C4-2B (cell line): ENCODE data around the gene KLHL36.

Experiments used
- H3K27ac ChIP-seq: fragments of 450-650 bp; 2 replicates; pipeline ENCODE4 v1.5.1; 2017
- ZFX ChIP-seq: fragments of 450-650 bp; IDR thresholded peaks from 2 replicates; pipeline ENCODE4 v1.6.1; 2017
- TF ChIP-seq, protein P1 (sequence below): fragments of 450-650 bp; conservative IDR thresholded peaks from 2 replicates; pipeline ENCODE4 v1.5.1; 2017; ENCODE audit warnings: mild to moderate bottlenecking

Gene KLHL36

DNA sequence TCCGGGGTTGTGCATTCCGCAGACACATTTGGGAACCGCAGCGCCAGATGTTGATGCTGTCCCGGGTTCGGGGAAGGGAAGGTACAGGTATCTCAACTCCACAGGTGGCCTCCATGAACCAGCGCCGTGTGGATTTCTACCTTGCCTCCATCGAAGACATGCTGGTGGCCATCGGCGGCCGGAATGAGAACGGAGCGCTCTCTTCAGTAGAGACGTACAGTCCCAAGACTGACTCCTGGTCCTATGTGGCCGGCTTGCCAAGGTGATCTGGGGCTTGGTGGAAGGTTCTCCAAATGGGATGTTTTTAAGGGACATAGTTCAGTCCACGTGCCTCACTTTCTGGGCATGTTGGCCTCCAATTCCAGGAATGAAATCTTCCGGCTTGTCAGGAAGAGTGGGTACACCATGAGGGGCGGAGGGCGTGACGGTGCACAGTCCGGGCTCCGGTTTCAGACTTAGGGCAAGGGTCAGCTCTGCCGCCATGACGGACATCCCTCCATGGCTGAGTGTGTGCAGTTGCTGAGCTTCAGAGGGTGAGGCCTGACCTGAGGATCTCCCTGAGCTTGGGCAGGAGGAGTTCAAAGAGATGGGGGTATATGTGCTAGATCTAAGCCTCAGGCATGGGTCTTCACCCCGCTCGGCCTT is 11.5 kb downstream of the KLHL36 start:
- TF ChIP-seq, protein P1, sequence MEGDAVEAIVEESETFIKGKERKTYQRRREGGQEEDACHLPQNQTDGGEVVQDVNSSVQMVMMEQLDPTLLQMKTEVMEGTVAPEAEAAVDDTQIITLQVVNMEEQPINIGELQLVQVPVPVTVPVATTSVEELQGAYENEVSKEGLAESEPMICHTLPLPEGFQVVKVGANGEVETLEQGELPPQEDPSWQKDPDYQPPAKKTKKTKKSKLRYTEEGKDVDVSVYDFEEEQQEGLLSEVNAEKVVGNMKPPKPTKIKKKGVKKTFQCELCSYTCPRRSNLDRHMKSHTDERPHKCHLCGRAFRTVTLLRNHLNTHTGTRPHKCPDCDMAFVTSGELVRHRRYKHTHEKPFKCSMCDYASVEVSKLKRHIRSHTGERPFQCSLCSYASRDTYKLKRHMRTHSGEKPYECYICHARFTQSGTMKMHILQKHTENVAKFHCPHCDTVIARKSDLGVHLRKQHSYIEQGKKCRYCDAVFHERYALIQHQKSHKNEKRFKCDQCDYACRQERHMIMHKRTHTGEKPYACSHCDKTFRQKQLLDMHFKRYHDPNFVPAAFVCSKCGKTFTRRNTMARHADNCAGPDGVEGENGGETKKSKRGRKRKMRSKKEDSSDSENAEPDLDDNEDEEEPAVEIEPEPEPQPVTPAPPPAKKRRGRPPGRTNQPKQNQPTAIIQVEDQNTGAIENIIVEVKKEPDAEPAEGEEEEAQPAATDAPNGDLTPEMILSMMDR, result no peak
- no peak for TF ChIP-seq ZFX
- no peak overlapping the region for H3K27ac ChIP-seq

DNA sequence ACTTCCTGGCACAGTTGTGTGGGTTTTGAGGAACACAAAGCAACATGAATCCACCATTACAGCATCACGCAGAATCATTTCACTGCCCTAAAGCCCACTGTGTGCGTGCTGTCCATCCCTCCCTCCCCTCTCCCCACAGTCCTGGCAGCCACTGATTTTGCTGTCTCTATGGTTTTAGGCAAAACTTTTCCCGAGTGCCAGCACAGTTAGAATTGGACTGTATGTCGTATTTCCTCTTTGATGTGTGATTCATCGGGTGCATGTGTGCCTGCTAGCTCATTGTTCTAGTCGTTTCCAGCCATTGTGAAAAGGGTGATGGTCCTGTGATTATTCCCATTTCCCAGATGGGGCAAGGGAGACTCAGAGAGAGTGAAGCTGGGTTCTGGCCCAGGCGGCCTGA is 12.7 kb downstream of the KLHL36 start:
- H3K27ac ChIP-seq, result no peak overlapping the region
- no peak for TF ChIP-seq ZFX
- TF ChIP-seq, protein P1, result no peak

DNA sequence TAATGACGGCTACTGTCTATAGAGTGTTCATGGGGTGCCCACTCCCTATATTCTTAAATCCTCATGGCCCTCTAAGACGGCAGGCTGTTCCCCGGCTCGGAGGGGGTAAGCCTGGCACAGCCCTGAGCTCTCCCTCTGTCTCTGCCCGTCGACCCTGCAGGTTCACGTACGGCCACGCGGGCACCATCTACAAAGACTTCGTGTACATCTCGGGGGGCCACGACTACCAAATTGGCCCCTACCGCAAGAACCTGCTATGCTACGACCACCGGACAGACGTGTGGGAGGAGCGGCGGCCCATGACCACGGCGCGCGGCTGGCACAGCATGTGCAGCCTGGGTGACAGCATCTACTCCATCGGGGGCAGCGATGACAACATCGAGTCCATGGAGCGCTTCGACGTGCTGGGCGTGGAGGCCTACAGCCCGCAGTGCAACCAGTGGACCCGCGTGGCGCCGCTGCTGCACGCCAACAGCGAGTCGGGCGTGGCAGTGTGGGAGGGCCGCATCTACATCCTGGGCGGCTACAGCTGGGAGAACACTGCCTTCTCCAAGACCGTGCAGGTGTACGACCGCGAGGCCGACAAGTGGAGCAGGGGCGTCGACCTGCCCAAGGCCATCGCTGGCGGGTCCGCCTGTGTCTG is 13.2 kb downstream of the KLHL36 start:
- TF ChIP-seq, protein P1, result no peak
- no peak for TF ChIP-seq ZFX
- H3K27ac ChIP-seq, result no peak overlapping the region

DNA sequence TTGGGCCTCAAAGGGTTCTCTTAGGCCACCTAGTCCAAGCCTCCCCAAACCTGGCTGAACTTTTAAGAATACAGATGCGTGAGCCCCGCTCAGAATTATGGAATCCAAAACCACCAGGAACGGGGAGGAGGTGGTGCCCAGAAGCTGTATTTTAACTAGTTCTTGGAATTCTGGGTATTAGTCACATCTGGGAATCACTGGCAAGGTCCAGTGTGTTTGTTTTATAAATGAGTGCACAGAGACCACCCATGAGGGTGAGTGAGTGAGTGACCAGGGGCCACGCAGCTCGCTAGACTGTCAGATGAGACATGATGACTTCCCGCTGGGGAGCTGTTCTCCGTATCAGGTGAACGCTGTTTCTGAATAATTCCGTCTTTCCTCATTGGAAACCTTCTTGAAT is 14.2 kb downstream of the KLHL36 start:
- H3K27ac ChIP-seq, result no peak overlapping the region
- TF ChIP-seq, protein P1, result no peak
- no peak for TF ChIP-seq ZFX

DNA sequence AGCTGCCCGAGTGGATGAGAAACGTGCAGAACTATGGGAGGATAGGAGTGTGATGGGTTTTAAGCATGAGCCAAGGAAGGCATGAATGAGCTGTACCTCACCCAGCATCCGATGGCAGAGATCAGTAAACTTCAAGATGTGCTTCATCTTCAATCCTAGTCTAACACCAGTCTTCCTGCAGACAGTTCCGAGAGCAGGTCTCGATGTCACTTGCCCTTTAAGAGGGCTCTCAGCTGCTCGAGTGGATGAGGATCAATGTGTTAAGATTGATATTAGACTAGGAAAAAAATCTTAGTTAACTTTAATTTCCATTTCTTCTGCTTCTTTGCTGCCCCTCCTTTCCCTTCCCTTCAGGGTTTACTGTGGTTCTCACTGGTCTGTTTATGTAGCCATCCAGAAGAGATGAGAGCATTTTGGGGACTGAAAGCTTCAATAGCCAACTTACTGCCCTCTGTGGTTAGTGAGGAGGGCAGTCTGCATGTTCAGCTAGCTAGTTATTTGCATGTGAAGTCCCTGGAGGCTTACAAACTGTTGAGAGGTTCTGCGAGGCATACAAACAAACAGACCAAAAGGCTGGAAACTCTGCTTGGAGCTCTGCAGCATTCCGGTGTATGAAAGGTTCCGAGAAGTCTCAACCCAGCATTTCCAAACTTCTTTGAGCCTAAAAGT is 15.3 kb downstream of the KLHL36 start:
- no peak for TF ChIP-seq ZFX
- TF ChIP-seq, protein P1, result no peak
- no peak overlapping the region for H3K27ac ChIP-seq

DNA sequence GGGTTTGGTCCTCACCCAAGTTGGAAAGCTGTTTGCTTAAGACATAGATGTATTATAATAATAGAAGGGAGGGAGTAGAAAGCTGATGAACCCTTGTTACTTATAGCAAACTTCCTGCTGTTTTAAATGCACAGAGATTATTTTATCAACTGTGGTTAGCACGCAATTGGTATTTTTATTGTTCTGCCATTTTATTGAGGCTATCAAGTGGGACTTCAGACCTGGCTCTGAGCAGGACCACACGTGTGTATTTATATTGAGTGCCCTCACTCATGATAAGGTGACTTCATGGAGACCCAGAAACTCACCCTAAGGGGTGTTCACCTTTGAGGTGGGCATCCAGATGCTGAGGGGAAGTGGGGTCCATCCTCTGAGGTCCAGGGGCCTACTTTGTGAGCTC is 17.0 kb downstream of the KLHL36 start:
- H3K27ac ChIP-seq, result no peak overlapping the region
- TF ChIP-seq, protein P1, result no peak
- no peak for TF ChIP-seq ZFX

DNA sequence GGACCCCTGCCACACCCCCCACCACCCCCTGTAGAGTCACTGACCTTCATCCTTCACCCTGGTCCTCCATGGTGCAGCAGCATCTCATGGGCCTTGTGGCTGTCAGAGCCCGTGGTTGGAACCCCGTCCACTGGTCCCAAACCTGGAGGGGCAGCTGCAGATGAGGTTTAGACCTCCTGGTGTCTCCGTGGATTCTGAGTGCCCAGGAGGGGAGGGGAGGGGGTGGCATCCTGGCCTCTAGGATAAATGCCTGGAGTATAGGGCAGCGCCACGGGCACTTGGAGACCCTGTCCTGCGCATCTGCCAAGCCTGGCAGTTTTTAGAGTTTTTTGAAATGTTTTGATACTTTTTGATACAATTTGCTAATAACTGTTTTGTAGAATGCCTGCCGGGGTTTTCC is 17.5 kb downstream of the KLHL36 start:
- H3K27ac ChIP-seq, result no peak overlapping the region
- TF ChIP-seq, protein P1, result no peak
- no peak for TF ChIP-seq ZFX
